Stimulated activated CD8-positive, alpha-beta memory T cell treated with anti-CD3 and anti-CD28 coated beads, Interleukin-2, amount 100 ng/mL, for 48 hours (primary cell): ENCODE results near the gene SSMEM1.
"Not testable (repeated sequence)": the region's sequence is repeated elsewhere in the genome, so short reads cannot be mapped to it uniquely, and the experiment has no call there.

Experiments used
- DNase-seq, 2 donors: peaks; one replicate each; pipeline ENCODE4 v3.0.0-alpha.2; 2020; ENCODE audit warnings: low read depth in 2 of 2

Gene SSMEM1

GRCh38 chr7:130249626-130250025 is 42.0 kb downstream of the SSMEM1 start:
- DNase-seq = not testable (repeated sequence)

GRCh38 chr7:130254555-130254954 is 46.9 kb downstream of the SSMEM1 start:
- DNase-seq = no peak

- no peak for DNase-seq
These were observed 49.0 kb downstream of the SSMEM1 start for GRCh38 chr7:130256704-130257103.

GRCh38 chr7:130258494-130259078 is 50.9 kb downstream of the SSMEM1 start:
- no peak for DNase-seq

GRCh38 chr7:130262448-130262847 is 54.8 kb downstream of the SSMEM1 start:
- no peak for DNase-seq

GRCh38 chr7:130263130-130263529 is 55.5 kb downstream of the SSMEM1 start:
- DNase-seq = no peak
